Activated CD8-positive, alpha-beta memory T cell treated with anti-CD3 and anti-CD28 coated beads for 48 hours (primary cell): Measurements from ENCODE around the gene ZNF592.

Source experiments
- DNase-seq, 3 experiments: peaks; one replicate each; pipeline ENCODE4 v3.0.0-alpha.2; 2020; ENCODE audit warnings: low read depth in 2 of 3, low spot score in 2 of 3

ZNF592 gene

DNA sequence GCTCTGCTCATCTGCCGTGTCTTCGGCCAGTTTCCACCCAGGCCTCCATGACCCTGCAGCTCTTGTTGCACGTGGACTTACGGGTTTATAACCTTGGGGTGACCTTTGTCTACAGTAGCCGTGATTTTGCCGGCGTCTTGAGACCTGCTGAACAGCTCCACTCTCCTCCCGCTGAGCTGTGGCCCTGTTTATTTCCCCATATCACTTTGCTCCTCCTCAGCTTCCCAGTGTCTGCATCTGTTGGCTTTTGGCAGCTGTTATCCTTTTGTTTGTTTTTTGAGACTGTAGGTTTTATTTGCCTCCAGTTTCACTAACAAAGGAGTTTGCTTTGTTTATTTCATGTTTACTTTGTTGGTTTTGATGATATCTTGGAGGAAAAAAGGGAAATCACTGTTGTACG, 106.7 kb downstream of the ZNF592 start:
- no peak for DNase-seq

DNA sequence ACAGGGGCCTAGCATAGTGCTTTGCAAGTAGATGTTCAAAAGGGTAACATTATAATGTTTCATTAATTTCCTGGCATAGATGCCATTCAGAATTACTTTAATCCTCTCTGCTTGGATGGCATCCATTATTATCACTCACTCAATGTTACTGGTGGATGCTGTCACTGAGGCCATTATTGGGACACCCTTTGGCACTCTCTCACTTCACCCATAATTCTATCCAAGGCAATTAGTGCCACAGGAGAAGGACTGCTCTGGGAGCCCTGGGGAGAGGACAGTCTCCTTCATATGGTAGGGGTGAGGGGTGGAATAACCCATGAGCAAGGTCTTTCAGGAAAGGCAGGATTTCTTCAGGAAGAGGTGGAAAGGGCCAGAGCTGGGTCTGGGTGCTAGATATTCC, 107.4 kb downstream of the ZNF592 start:
- DNase-seq = no peak
